GM21825 (cell line): ENCODE results near the gene HYDIN.

ENCODE experiments used
- ATAC-seq: cut with Tn5 transposase; IDR thresholded peaks from one replicate; pipeline ENCODE4 v1.9.1; 2021; ENCODE audit warnings: mild to moderate bottlenecking, moderate library complexity; ENCODE audit not compliant: unreplicated experiment

The HYDIN gene

GRCh38 chr16:70769131-70769530, 461.4 kb downstream of the HYDIN start:
- ATAC-seq: no peak

GRCh38 chr16:70768203-70768580, 462.3 kb downstream of the HYDIN start:
- ATAC-seq: no peak

GRCh38 chr16:70767377-70768202, 462.9 kb downstream of the HYDIN start:
- no peak for ATAC-seq

GRCh38 chr16:70766658-70767057, 463.9 kb downstream of the HYDIN start:
- ATAC-seq: no peak

- ATAC-seq: no peak
Observed at GRCh38 chr16:70766176-70766575, 464.3 kb downstream of the HYDIN start.

GRCh38 chr16:70765491-70765890, 465.0 kb downstream of the HYDIN start:
- ATAC-seq: no peak

- ATAC-seq: no peak
Observed at GRCh38 chr16:70764632-70765031, 465.9 kb downstream of the HYDIN start.

- ATAC-seq: no peak
Observed at GRCh38 chr16:70760221-70760620, 470.3 kb downstream of the HYDIN start.

- ATAC-seq: no peak
Observed at GRCh38 chr16:70759666-70760065, 470.9 kb downstream of the HYDIN start.

- ATAC-seq: no peak
Observed at GRCh38 chr16:70758786-70759185, 471.7 kb downstream of the HYDIN start.
